Suppressor macrophage treated with lipopolysaccharide for 1 hour (primary cell): ENCODE results near the gene CD53.
A peak's percentile ranks its signal among the peaks of the same experiment; 100 is the strongest.
"Not testable (repeated sequence)": the region's sequence is repeated elsewhere in the genome, so short reads cannot be mapped to it uniquely, and the experiment has no call there.

Experiments used
- DNase-seq, 3 donors: peaks; one replicate each; pipeline ENCODE4 v3.0.0-alpha.2; 2020 to 2022

Gene CD53

DNA sequence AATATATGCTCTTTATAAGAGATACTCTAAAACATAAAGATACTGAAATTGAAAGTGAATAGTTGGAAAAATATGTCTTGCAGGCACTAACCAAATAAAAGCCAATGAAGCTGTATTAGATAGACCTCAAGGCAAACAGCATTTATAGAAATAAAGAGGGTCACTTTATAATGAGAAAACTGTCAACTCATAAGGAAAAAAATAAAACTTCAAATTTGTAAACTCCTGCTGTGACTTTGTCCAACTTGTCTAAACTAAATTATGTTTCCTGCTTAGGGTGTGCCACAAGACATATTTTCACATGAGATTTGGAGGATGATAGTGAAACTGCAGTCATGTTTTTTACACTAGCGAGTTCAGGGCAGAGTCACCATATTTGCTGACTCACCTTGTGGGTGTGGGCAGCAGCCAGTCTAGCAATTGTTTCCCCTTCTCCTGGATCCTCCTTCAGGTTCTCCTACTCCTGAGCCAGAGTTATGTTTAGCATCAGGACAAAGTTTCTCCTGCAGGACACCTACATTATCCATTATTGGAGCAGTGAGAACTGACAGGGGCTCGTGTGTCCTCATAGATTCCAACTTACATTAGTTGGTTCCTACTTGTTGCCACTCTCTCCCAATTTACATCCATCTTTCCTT lies 43.8 kb downstream of the CD53 start:
- peak; percentile 56 to 66 (median 63) for DNase-seq

DNA sequence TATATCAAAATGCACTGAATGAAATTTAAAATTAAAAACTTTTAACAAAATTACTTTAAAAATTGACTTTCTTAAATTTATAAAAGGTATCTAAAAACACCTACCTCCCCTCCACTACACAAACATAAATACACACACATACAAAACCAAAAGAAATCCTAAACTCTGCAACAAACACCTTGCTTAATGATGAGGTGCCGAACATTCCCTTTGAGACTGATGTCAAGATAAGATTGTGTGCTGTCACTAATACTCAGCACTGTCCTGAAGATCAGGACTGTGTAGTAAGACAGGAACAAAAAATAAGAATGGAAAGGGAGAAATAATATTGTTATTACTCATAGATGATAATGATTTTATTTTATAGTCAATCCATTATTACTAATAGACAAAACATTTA lies 45.1 kb downstream of the CD53 start:
- no peak for DNase-seq

DNA sequence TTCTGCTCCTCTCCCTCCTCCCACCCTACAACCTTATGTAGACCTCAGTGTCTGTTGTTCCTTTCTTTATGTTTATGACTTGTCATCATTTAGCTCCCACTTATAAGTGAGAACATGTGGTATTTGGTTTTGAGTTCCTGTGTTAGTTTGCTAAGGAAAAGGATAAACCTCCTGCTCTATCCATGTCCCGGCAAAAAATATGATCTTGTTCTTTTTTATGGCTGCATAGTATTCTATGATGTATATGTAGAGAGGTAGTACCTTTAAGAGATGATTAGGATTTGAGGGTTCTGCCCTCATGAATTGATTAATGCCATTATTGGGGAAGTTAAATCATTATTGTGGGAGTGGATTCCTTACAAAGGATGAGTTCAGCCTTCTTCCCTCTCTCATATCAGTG lies 49.0 kb downstream of the CD53 start:
- DNase-seq = no peak

DNA sequence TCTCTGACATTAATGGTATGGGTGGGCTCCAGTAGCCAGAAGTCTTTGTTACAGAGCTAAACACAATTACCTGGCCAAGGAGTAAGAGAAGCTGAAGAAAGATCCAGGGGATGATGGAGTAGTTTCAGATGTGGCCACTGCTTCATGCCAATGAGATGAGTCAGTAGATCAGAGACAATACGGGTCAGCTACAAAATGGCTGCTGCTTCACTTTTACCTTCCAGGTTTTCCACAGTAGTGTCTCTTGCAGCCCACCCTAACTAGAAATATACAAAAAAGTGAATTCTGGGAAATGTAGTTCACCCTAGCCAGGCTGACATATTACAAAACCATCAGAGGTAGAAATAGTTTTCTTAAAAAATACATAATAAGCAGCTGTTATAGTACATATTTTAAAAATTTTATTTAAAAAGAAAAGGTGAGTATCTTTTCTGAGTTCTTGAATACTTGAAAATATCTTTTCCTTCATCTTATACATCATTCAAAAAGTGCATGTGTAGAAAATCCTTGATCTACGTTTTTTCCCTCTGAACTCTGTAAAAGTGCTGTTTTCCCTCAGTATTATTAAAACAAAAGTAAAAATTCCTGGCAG lies 54.6 kb downstream of the CD53 start:
- DNase-seq = no peak

DNA sequence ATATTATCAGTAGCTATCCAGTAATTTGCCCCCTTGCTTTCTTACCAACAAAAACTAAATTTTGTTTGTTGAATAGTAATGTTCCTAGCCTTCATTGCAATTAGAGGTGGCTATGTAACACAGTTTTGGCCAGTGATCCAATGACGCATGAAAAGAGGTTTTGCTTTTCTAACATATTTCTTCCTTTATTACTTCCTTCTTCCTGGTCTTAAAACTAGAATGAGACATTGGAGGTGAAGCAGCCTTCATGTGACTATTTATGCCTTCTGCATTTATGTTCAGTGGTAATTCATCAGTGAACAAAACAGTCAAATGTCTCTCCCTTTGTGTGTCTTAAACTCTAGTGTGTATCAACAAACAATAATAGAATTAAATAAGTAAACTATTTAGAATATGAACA lies 55.2 kb downstream of the CD53 start:
- DNase-seq = peak; percentile 12 to 69 (median 45)

DNA sequence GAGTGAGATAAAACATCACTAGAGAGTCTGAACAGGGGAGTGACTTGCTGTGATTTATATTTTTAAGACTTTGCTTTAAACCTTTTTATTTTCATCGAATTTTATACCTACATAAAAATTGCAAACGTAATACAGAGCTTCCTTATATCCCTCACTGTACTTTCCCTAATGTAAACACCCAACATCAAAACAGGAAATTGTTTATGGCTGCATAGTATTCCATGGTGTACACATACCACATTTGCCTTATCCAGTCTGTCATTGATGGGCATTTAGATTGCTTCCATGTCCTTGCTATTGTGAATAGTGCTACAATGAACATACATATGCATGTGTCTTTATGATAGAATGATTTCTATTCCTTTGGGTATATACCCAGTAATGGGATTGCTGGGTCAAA lies 56.0 kb downstream of the CD53 start:
- DNase-seq = no peak

DNA sequence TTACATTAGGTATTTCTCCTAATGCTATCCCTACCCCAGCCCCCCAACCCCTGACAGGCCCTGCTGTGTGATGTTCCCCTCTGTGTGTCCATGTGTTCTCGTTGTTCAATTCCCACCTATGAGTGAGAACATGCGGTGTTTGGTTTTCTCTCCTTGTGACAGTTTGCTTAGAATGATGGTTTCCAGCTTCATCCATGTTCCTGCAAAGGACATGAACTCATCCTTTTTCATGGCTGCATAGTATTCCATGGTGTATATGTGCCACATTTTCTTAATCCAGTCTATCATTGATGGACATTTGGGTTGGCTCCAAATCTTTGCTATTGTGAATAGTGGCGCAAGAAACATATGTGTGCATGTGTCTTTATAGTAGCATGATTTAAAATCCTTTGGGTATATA lies 58.1 kb downstream of the CD53 start:
- DNase-seq = not testable (repeated sequence)

DNA sequence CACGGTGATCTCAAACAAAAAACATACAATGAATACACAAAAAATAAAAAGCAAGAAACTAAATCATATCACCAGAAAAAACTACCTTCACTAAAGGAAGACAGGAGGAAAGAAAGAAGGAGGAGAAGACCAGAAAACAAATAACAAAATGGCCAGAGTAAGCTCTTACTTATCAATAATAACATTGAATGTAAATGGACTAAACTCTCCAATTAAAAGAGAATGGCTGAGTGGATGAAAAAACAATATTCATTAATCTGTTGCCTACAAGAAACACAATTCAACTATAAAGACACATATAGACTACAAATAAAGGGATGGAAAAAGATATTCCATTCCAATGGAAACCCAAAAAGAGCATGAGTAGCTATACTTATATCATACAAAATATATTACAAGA lies 63.6 kb downstream of the CD53 start:
- DNase-seq = no peak

DNA sequence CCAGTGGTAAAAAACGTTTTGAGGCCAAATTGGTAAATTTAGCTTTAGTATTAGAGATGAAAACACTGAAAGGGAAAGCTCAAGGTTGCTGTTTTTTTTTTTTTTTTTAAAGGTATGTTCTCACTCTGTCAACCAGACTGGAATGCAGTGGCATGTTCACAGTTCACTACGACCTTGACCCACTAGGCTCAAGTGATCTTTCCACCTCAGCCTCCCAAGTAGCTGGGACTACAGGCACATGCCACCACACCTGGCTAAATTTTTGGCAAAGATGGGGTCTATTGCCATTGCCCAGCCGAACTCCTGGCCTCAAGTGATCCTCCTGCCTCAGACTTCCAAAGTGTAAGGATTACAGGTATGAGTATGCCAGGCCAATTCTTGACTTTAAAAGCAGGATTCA lies 71.9 kb downstream of the CD53 start:
- no peak for DNase-seq

DNA sequence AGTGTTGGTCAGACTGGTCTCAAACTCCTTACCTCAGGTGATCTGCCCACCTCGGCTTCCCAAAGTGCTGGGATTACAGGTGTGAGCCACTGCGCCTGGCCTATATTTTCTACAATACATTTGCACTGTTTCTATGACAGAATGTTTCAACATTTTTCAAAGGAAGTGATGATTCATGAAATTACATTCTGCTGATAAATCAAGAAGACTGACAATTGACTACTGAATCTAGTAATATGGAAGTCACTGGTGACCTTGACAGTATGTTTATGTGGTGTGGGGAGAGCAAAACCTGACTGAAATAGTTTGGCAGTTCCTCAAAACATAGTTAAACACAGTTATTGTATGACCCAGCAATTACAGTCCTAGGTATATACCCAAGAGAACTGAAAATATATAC lies 72.7 kb downstream of the CD53 start:
- DNase-seq = peak in 1 of 3 donors; percentile 16

DNA sequence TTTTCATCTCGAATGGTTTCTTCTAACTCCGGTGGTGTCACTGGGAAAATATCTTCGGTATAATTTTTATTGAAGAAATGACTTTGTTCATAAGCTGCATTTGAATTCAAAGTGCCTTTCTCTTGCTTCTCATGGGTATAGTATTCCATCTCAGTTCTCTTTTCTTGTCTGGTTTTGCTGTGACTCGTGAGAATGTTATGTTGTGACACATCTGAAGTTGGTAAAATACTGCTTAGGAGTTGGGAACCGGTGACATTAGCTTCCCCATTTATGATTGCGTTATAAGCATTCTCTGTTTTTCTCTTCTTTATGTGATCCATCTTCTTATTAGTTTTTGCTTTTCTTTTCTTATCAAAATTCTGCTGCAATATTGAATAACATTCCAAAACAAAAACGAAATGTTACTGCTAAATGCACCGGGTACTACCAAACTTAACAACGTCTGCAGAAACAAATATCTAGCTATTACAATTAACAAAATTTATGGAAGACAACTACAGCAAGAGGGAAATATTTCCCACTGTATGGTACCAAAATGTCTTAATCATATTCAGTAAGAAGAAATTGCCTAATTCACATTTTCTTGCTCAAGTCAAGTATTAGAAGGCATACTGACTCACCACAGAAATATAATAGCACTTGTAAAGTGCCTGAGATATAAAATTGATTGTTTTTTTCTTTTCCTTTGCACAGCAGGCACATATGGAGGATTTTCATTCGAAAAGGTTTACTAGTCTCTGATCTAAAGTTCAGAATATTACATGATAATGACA lies 75.3 kb downstream of the CD53 start:
- peak in 1 of 3 donors; percentile 17 for DNase-seq
